Measurements from ENCODE around the gene HMX1. TPM values are rescaled to one million over a fixed set of nuclear protein-coding genes. Genes with fewer than 3 reads are reported as not detected.

Gene HMX1
- total RNA-seq, 6 experiments from 2014 or later = not detected

DNA sequence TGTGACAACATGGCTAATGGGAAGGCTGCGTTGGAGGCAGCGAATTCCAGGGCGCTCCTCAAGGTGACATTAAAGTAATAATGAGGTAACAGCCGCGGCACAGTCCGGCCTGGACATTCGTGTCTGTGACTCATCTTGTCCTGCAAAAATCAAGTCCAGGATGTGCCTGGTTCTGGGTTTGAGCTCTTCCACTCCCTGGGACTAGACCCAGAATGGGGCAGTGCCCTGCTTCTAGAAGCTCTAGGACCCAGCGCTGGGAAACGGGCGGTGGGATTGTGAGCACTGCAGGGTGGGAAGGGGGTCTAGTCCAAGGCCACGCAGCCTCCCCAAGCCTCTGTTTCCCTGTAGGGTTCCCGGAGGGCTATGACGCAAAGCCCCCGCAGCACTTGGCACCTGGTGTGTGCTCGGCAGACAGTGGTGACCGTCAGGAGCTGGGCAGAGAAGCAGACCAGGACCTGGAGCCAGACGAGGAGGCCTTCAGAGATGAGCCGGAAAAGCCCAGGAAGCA is 34.9 kb downstream of the HMX1 start:
- H3K27me3 ChIP-seq = no peaks in the 10 kb centered on the region
- H3K36me3 ChIP-seq = no peaks in the 10 kb centered on the region
- H3K27ac ChIP-seq = no peak overlapping the region
- H3K4me1 ChIP-seq = no peaks in the 10 kb centered on the region
- no peaks in the 10 kb centered on the region for H3K9me3 ChIP-seq
- no peak overlapping the region for H3K4me3 ChIP-seq
- 66% methylated on average over 13 of the region's 18 CpGs for WGBS (ENCODE audit: insufficient coverage, low coverage, low lambda C conversion rate, missing lambda C conversion rate)
- DNase-seq (peak in 2 of 3 donors; percentile 5 to 28), ATAC-seq (no peak)
- TF ChIP-seq, protein P1, sequence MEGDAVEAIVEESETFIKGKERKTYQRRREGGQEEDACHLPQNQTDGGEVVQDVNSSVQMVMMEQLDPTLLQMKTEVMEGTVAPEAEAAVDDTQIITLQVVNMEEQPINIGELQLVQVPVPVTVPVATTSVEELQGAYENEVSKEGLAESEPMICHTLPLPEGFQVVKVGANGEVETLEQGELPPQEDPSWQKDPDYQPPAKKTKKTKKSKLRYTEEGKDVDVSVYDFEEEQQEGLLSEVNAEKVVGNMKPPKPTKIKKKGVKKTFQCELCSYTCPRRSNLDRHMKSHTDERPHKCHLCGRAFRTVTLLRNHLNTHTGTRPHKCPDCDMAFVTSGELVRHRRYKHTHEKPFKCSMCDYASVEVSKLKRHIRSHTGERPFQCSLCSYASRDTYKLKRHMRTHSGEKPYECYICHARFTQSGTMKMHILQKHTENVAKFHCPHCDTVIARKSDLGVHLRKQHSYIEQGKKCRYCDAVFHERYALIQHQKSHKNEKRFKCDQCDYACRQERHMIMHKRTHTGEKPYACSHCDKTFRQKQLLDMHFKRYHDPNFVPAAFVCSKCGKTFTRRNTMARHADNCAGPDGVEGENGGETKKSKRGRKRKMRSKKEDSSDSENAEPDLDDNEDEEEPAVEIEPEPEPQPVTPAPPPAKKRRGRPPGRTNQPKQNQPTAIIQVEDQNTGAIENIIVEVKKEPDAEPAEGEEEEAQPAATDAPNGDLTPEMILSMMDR (IDR thresholded peaks at IDR 0.05) = no peak
- TF ChIP-seq POLR2A (IDR thresholded peaks at IDR 0.05) = no peak
- intact Hi-C loops (cut with DNase I) = no loop called here

DNA sequence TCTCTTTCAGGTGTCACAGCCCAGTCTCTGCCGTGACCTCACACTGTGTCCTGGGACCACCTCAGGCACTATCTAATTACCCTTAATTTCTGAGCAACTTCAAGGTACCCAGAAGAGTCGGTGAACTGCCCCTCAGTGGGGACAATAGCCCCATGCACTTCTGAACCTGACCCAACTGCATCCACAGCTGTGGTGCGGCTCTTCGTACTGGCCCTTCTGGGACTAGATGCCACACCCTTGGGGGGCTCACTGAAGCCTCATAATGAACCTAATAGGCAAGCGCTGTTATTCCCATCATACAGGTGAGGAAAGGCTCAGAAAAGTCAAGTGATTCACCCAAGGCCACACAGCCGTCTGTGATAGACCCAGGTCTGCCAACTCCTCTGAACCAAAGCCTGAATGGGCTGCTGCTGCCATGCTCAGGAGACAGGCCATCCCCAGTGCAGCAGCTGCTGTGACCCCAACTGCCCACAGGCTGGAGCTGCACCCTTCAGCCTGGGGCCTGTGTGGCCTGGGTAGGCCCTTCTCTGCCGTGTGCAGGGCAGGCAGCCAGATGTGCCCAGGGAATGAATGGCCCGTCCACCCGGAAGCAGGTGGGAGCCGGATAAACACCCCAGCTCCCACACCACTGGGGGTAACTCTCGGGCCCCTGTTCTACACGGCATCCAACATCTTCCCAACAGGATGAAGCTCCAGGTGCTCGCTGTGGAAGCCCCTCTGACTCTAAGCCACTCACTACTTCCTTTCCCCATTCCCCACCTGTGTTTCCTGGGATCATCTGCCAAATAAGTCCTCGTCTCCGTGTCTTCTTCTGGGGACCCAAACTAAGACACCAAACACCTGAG is 35.9 kb downstream of the HMX1 start:
- no peak for TF ChIP-seq POLR2A (IDR thresholded peaks at IDR 0.05)
- TF ChIP-seq, protein P1 (IDR thresholded peaks at IDR 0.05) = no peak
- WGBS (ENCODE audit: insufficient coverage, low coverage, low lambda C conversion rate, missing lambda C conversion rate) = 51% methylated on average over 7 of the region's 15 CpGs

DNA sequence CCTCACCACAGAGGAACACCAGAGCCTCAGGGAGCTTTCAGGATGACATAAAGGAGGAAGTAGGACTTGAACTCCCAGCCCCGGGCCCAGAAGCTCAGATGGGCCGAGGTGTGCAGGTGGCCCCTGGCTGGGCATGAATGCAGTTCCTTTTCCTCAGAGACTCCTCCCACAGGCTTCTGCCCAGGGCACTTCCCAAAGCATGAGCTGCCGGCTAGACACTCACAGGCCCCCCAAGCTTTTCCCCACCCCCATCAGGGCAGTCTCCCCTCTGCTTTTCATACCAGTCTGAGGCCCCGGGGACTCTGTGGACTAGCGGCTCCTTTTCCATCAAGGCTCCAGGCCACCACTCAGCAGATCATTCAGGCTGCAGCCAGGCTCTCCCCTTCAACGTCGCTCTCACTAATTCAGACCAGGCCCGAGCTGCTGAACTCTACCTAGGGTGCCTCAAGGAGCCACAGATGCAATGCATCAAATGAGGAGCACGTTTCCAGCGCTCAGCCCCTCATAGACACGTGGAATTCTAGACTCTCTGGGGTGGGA is 36.9 kb downstream of the HMX1 start:
- Histone ChIP-seq H3K9me3 (no peaks in the 10 kb centered on the region), H3K4me3 (no peak overlapping the region), H3K27me3 (no peaks in the 10 kb centered on the region), H3K27ac (no peak overlapping the region), H3K4me1 (no peaks in the 10 kb centered on the region), H3K36me3 (no peaks in the 10 kb centered on the region)
- ATAC-seq = no peak
- TF ChIP-seq, protein P1 (IDR thresholded peaks at IDR 0.05) = no peak
- TF ChIP-seq POLR2A (IDR thresholded peaks at IDR 0.05) = no peak
- intact Hi-C loops (cut with DNase I) = no loop called here
- WGBS (ENCODE audit: insufficient coverage, low coverage, low lambda C conversion rate, missing lambda C conversion rate) = 46% methylated on average over 5 of the region's 11 CpGs
- DNase-seq = peak in 2 of 3 donors; percentile 8 to 31

More for the DNA sequence above, 35.9 kb downstream of the HMX1 start:
- peak in 1 of 3 donors; percentile 31 for DNase-seq
- Histone ChIP-seq H3K9me3 (no peaks in the 10 kb centered on the region), H3K27me3 (no peaks in the 10 kb centered on the region), H3K4me3 (no peak overlapping the region), H3K4me1 (no peaks in the 10 kb centered on the region), H3K36me3 (no peaks in the 10 kb centered on the region), H3K27ac (no peak overlapping the region)
- no peak for ATAC-seq
- intact Hi-C loops (cut with DNase I) = no loop called here

DNA sequence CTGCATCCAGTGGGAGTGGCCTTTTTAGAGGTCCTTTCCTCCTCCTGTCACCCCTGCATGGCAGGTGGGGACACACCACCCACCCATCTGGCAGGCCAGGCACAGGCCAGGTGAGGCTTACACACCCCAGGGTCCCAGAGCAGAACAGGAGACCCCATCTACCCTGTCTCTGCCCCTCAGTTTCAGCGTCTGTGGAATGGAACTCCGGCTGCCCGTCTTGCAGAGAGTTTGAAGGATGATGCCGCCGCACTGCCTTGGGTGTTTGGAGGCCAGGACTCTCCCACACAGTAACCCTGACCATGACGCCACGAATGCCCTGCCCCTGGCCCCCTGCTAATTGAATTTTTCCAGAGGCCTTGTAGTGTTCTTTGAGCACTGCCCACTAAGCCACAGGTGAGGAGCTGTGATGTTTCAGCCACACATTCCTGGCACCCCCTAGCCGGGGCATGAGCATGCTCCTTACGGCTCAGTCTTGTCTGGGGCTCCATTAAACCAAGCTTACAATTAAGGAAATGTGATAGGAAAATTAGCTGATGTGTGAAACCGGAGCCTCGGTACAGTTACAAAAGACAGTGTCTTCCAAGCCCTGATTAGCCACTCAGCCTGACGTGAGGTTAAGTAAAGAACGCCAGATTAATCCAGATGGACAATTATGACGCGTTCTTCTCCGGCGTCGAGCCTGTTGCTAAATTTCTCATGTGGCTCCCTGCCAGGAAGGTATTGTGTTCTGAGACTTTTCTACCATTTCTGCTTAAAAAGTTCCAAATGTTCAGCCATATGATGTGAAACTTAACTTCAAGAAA is 39.3 kb downstream of the HMX1 start:
- Histone ChIP-seq H3K27me3 (no peaks in the 10 kb centered on the region), H3K4me1 (no peaks in the 10 kb centered on the region), H3K27ac (no peak overlapping the region), H3K36me3 (no peaks in the 10 kb centered on the region), H3K9me3 (no peaks in the 10 kb centered on the region), H3K4me3 (no peak overlapping the region)
- DNase-seq = peak in 2 of 3 donors; percentile 7 to 24
- intact Hi-C loops (cut with DNase I) = no loop called here
- no peak for TF ChIP-seq POLR2A (IDR thresholded peaks at IDR 0.05)
- TF ChIP-seq, protein P1 (IDR thresholded peaks at IDR 0.05) = no peak
- ATAC-seq = no peak
- 47% methylated on average over 10 of the region's 18 CpGs for WGBS (ENCODE audit: insufficient coverage, low coverage, low lambda C conversion rate, missing lambda C conversion rate)
